ENCODE results near the gene PGLYRP2. TPM values are rescaled to one million over a fixed set of nuclear protein-coding genes. Genes with fewer than 3 reads are reported as not detected.

The PGLYRP2 gene
- total and polyA plus RNA-seq, 9 of the 15 experiments (the other 6 are each of a cell fraction or from before 2014, with no cell fraction given), result not detected

GRCh38 chr19:15449620-15450527 lies 29.4 kb downstream of the PGLYRP2 start, which contains the start of gene WIZ (continued):
- TF ChIP-seq CLOCK (CRISPR knock-in tag; IDR thresholded peaks at IDR 0.05; ENCODE audit: borderline replicate concordance) (no peak), PRDM10 (IDR thresholded peaks at IDR 0.05; ENCODE audit: partially characterized antibody) (peak; percentile 10), ZBTB7A (IDR thresholded peaks at IDR 0.05; ENCODE audit: borderline replicate concordance, control insufficient read depth, low read depth, low read length) (no peak), MYC (IDR thresholded peaks at IDR 0.05; ENCODE audit: low read depth, low read length) (no peak), MYC (CRISPR knock-in tag; IDR thresholded peaks at IDR 0.05; ENCODE audit: borderline replicate concordance, low read depth) (no peak), XRCC4 (IDR thresholded peaks at IDR 0.05; ENCODE audit: extremely low read depth, insufficient read depth, insufficient read length) (no peak), ZNF146 (CRISPR knock-in tag; IDR thresholded peaks at IDR 0.05; ENCODE audit: unreplicated experiment) (no peak), DNMT1 (IDR thresholded peaks at IDR 0.05) (no peak), SFPQ (IDR thresholded peaks at IDR 0.05; ENCODE audit: low read depth, low read length) (no peak), ZNF263 (CRISPR knock-in tag; IDR thresholded peaks at IDR 0.05; ENCODE audit: borderline replicate concordance) (no peak), NFATC3 (IDR thresholded peaks at IDR 0.05) (no peak), RNF2 (IDR thresholded peaks at IDR 0.05) (no peak), ZC3H8 (IDR thresholded peaks at IDR 0.05) (no peak), MED1 (CRISPR knock-in tag; IDR thresholded peaks at IDR 0.05; ENCODE audit: borderline replicate concordance) (no peak)
